GM18502 (cell line): Measurements from ENCODE around the gene HMGXB3.
A peak's percentile ranks its signal among the peaks of the same experiment; 100 is the strongest.
"Not testable (repeated sequence)": the region's sequence is repeated elsewhere in the genome, so short reads cannot be mapped to it uniquely, and the experiment has no call there.

ENCODE experiments used
- ATAC-seq: cut with Tn5 transposase; IDR thresholded peaks from one replicate; pipeline ENCODE4 v1.9.1; 2021; ENCODE audit warnings: mild to moderate bottlenecking; ENCODE audit not compliant: unreplicated experiment, poor library complexity

The HMGXB3 gene

DNA sequence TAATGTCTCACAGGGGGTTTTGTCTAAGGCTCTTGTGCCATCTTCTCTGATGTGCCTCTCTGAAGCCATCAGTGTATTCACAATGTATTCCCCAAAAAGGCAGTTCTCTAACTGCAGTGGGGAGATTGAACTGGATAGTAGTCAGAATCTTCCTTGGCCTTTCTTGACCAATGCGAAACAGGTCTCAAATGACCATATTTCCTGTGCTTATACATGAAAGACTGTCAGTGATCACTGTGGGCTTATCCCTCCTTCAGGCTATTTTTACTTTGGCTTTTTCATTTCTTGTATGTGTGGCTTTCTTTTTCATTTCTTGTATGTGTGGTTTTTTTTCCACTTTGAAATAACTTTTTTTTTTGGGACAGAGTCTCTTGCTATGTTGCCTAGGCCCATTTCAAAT, 19.7 kb downstream of the HMGXB3 start:
- ATAC-seq, result no peak

DNA sequence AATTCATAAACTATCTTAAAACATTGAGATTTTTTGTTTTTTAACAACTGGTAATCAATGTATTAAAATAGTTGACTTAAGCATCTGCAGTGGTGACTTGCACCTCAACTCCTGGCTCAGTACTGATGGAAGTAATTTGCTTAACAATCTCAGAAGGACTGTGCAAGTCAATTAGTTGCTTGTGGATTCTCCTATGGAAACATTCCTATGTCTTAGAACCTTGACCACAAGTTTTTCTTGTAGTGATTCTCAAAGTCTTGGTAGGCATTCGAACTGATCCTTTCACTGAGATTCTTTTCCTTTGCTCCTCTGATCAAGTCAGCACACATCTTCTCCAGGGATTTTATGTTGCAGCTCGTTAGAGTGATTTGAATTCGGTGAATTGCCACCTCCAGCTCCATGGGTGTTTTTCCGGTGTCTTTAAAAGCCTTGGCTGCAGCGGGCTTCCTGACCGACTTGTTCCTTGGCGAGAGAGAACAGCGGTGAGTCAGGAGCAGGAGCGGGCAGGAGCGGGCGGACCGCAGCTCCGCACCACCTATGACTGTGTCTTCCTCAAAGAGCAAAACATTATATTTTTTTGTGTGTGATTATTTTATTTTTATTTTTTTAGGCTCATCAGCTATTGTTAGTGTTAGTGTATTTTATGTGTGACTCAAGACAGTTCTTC, 21.1 kb downstream of the HMGXB3 start:
- ATAC-seq, result no peak

DNA sequence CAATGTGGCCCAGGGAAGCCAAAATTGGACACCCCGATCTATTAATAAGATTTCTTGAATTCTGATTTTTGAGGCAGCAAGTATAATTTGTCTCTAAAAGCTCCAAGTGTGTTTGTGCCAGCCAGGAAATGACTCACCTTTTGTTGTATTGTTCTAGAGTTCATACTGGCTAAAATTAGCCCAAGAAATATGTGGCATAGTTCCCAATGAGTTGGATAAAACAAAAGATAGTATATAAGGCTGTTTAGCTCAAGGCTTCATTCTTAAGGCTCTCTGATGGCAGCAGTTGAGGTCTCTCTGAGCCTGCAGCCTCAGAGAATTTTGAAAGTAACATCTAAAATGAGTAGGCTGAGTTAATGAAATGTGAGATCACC, 21.6 kb downstream of the HMGXB3 start:
- no peak for ATAC-seq

DNA sequence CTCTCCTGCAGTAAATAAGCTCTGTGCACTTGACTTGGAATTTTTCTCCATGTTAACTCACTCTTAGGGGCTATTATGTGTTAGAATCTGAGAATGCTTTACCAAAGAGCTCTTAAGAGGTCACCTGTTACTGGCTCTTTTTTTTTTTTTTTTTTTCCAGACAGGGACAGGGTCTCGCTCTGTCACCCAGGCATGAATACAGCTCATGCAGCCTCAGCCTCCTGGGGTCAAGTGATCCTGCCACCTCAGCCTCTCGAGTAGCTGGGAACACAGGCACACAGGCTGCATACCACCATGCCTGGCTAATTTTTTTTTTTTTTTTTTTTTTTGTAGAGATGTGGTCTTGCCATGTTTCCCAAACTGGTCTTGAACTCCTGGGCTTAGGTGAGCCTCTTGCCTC, 22.1 kb downstream of the HMGXB3 start:
- no peak for ATAC-seq

DNA sequence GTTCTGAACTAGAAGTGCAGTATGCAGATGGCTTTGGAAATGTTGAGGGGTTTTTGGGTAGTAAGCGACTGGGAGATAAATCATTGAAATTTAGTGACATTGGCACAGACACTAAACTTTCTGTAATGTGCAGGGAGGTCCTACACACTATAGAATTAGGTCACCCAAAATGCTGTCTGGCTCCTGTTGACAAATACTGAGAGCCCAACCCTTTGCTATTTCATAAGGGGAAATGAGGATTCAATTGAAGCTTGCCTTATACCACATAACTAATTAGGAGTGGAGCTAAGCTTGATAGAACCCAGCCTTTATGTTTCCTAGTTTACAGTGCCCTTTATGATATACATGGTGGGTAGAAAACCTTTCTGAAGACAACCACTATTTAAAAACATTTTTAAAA, 22.6 kb downstream of the HMGXB3 start:
- no peak for ATAC-seq

DNA sequence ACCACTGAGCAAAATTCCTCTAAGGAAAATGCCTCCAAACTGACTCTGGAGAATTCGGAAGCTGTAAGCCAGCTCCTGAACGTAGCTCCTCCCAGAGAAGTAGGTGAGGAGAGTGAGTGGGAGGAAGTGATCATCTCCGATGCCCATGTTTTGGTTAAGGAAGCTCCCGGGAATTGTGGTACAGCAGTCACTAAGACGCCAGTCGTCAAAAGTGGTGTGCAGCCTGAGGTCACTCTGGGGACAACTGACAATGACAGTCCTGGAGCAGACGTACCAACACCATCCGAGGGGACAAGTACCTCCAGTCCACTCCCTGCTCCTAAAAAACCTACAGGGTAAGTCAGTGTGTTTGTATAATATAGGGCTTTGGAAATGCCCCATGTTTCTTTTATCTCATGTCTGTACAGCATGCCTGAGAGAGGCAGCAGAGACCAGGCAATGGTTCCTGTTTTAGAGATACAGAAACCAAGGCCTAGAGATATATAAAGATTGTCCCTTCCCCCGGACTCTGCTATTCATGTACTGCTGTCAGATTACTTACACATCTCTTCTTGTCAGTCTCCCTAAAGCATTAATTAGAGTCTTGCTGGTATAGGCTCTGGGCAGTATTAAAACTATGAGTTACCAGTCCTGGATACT, 23.9 kb downstream of the HMGXB3 start:
- no peak for ATAC-seq

DNA sequence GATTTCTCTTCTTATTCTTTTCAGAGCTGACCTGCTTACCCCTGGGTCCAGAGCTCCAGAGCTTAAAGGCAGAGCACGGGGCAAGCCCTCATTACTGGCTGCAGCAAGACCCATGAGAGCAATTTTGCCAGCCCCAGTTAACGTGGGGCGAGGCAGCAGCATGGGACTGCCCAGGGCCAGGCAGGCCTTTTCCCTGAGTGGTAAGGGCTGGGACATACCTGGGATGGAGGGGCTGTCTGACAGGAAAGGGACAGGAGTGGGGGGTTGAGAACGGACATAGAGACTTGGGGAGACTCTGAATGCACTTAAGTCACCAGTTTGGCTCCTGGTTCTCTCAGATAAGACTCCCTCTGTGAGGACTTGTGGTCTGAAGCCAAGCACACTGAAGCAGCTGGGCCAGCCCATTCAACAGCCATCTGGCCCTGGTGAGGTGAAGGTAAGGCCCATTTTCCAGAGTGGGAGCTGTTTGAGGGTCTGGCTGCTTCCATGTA, 26.2 kb downstream of the HMGXB3 start:
- no peak for ATAC-seq

DNA sequence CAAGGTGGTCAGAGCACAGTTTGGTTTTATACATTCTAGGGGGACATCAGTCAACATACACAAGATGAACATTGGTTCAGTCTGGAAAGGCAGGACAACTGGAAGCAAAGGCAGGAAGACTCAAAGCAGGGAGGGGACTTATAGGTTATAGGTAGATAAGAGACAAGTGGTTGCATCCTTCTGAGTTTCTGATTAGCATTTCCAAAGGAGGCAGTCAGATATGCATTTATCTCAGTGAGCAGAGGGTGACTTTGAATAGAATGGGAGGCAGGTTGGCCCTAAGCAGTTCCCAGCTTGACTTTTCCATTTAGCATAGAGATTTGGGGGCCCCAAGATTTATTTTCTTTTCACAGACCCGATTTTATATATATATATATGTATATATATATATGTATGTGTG, 27.5 kb downstream of the HMGXB3 start:
- not testable (repeated sequence) for ATAC-seq

DNA sequence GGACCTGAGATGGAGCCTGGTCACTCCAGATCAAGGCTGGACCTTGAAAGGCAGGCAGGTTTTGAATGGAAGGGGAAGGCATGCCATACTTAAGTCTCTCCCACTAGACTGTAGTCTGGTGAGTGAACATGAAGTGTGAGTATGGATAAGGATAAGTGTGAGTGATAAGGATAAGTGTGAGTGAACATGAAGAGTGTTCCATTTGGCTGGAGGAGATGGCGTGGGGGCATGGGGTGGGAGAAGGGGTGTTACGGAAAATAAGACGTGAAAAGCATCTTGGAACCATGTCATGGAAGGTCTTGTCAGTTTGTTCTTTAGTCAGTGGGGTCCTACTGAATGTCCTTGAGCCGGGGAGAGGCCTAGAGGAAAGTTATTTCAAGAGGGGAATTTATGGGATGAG, 32.8 kb downstream of the HMGXB3 start:
- no peak for ATAC-seq

DNA sequence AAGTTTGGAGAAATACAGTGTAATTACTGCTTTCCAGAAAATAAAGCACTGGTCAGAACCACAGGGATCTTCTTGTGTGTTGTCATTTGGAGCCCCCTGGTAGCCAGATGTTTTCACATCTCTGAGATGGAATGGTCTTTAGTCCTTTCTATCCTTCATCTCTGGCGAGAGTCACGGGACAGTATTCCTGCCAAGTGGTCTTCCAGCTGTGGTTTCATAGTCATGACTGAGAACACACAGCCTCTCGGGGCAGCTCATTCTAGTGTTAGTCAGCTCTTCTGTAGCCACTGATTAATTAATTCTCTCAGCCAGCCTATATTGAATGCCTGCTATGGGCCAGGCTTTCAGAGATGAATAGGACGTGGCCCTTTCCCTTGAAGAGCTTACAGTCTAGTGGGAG, 34.1 kb downstream of the HMGXB3 start:
- ATAC-seq, result peak; percentile 6

DNA sequence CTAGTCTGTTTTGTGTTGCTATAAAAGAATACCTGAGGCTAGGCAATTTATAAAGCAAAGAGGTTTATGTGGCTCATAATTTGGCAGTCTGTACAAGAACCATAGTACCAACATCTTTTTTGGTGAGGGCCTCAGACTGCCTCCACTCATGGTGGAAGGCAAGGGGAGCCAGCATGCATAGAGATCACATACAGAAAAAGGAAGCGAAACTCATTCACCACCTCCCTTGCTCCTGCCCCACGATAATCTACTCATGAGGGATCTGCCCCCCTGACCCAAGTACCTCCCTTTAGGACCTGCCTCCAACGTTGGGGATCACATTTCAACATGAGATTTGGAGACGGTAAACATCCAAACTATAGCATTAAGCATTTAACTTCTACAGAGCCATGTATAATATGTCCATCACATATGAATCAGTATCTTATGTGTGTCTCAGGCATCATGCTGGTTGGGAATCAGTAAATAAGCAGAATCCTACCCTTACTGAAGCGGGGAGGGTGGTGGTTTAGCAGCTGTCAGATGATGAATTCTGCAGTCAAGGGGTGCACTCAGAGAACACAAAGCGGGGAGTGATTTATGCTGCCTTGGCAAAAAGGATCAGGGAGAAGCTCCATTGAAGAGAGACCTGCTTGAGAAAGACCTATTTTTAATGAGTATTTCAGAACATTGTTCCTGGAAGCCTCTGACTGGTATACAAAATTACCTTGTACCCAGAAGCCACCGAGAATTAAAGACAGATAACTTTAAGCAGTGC, 34.8 kb downstream of the HMGXB3 start:
- ATAC-seq, result peak; percentile 98

DNA sequence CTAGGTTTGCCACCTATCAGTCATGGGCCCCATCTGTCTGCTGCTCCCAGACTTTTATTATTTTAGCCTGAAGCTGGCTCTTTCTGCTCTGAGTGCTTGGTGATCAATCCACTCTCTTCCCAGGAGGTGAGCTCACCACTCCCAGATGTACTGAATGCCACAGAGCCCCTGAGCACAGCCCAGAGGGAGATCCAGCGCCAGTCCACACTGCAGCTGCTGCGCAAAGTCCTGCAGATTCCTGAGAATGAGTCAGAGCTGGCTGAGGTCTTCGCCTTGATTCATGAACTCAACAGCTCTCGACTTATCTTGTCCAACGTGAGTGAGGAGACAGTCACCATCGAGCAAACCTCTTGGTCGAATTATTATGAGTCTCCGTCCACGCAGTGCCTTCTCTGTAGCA, 36.0 kb downstream of the HMGXB3 start:
- no peak for ATAC-seq

DNA sequence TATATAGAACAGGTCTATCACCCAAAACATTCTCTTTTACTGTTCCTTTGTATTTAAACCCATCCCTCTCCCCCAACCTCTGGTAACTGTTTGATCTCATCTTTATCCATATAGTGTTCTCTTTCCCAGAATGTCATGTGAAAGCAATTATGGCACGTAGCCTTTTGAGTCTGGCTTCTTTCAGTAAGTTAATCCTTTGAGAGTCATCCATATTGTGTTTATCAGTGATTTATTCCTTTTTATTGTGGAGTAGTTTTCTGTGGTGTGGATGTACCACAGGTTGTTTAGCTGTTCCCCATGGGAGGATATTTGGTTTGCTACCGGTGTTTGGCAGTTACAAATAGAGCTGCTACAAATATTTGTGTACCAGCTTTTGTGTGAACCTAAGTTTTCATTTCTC, 38.0 kb downstream of the HMGXB3 start:
- no peak for ATAC-seq

DNA sequence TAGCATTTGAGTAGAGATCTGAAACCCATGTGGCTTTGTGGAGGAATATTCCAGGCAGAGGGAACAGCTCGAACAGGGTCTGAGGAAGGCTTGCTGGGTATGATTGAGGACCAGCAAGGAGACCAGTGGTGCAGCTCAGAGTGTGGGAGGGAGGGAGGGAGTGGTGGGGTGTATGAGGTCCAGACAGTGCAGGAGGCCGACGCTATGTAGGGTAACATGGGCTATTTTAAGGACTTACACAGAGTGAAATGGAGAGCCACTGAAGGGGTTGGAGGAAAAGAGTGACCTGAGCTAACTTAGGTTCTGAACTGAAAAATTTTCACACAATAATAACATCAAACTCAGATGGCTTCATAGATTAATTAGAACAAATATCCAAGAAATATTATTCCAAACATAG, 41.9 kb downstream of the HMGXB3 start:
- ATAC-seq, result no peak

DNA sequence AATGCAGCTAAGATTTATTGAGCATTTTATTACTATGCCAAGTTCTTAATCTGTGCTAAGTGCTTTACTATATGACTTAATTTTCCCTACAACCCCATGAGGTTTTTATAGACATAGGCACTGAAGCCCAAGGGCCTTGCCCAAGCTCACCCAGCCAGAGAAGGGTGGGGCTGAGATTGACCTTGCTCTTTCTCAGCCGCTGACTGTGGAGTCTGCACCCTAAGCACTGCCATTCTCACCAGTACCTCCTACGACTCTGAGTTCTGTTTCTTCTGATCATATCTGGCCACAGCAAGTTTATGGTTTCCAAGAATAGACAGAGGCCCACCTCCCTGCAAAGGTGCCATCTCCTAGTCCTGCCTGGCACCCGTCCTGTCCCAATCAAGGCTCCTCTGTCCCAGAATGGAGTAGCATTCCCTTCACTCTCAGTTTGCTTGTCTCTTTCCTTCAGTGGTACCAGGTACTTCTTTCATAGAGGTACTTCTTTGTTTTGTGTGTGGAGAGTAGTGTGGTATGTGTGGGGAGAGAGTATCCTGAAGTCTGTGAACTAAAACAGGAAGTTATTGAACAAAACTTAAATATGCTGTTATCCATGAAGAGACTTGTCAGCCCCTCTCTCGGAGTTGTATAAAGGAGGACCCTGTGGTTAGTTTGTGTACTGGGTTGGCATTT, 43.3 kb downstream of the HMGXB3 start:
- ATAC-seq, result no peak

DNA sequence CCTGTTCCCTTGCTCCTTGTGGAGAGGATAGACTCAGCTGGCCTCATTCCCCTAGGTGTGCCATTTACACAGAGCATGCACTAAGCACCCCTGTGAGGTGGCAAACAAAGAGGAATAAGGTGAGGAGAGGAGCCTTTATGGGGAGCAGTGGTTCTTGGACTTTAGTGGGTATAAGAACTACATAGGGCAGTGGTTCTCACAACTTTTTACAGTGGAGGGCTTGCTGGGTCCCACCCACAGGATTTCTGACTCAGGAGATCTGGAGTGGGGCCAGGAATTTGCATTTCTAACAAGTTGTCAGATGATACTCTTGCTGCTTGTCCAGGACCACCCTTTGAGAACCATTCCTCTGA, 43.8 kb downstream of the HMGXB3 start:
- ATAC-seq, result no peak

DNA sequence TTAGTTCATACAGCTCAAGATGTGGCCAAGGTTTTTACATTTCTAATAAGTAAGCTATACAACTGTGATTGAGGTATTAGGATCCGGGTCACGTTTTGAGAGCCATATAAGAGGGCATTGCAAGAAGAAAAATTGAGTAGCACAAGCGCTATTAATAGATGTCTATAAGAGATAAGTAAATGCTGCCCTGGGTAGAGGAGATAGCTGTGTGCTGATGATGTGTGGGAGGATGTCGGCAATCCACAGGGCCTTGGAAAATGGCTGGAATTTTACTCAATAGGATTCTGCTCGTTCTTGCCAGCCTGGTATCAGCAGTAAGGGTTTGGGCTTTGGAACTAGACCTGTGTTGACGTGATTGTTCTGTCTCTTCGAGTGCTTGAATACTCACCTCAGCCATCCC, 44.2 kb downstream of the HMGXB3 start:
- ATAC-seq, result no peak

DNA sequence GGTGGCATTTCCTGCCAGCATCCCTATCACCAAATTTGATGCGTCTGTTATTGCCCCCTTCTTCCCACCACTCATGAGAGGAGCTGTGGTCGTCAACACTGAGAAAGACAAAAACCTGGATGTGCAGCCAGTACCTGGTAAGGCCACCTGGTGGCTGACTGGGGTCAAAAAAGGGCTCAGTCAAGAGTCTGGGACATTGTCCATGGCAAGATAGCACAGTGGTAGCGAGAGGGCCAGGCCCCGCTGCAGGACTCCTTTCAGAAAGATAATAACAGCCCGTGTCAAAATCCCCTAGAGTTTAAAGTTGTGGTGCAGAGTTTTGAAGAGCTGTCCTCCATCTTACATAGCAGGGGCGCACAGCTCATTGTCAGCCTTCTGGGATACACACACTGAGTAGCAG, 45.0 kb downstream of the HMGXB3 start:
- ATAC-seq, result no peak

DNA sequence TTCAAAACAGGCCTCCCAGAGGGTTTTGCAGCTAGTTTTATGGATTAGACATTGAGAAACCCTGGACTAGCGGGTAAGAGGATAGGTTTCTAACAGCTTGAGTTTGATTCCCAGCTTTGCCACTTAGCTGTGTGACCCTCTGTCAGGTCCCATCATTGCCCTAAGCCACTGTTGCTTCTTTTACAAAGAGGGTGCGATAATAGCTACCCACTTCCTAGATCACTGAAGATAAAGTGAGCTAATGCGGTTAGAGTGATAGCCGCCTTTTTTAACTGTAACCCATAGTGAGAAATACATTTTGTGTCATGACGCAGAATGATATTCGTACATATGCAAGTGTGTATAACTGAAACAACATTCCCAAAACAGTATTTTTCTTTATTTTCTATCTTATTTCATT, 45.5 kb downstream of the HMGXB3 start:
- ATAC-seq, result no peak

DNA sequence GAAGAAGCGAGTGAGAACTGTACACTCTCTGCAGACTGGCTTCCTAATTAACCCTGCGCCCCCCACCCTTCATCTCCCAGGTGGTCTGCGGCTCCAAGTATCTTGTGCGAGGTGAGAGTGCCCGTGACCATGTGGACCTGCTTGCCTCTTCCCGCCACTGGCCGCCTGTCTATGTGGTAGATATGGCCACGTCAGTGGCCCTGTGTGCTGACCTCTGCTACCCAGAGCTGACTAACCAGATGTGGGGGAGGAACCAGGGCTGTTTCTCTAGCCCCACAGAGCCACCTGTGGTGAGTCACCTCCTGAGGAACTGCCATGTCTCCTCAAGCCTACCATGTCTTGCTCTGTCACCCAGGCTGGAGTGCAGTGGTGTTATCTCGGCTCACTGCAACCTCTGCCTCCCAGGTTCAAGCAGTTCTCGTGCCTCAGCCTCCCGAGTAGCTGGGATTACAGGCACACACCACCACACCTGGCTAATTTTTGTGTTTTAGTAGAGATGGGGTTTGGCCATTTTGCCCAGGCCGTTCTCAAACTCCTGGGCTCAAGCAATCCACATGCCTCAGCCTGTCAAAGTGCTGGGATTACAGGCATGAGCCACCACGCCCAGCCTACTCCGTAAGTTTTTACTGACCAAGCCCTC, 49.8 kb downstream of the HMGXB3 start:
- not testable (repeated sequence) for ATAC-seq
